Limb (tissue), 2 donors: ENCODE data around the gene ISG15.
A peak's percentile ranks its signal among the peaks of the same experiment; 100 is the strongest.
"Not testable (repeated sequence)": the region's sequence is repeated elsewhere in the genome, so short reads cannot be mapped to it uniquely, and the experiment has no call there.

ENCODE experiments used
- DNase-seq, 2 donors: peaks; one replicate each; pipeline ENCODE4 v3.0.0-alpha.2; 2016; ENCODE audit errors: extremely low spot score in 2 of 2

ISG15 gene

DNA sequence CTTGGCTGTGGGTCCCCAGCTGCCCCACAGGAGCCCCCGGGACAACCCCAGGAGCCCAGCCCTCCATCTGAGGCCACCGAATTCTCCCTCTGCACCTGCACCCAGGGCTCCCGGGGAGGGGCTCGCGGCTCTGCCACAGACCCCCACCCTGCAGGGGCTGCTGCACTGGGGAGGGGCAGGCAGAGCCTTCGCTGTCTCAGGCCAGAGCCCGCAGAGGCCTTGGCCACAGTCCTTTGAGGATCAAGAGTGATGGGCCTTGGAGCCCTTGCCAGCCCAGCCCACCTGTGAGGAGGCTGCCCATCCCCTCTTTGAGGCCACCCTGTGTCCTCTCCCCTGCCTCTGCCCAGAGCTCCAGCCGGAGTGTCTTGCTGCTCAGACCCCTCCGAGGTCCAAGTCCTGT is 37.9 kb upstream of the ISG15 start:
- DNase-seq, result peak in 1 of 2 donors; percentile 29

DNA sequence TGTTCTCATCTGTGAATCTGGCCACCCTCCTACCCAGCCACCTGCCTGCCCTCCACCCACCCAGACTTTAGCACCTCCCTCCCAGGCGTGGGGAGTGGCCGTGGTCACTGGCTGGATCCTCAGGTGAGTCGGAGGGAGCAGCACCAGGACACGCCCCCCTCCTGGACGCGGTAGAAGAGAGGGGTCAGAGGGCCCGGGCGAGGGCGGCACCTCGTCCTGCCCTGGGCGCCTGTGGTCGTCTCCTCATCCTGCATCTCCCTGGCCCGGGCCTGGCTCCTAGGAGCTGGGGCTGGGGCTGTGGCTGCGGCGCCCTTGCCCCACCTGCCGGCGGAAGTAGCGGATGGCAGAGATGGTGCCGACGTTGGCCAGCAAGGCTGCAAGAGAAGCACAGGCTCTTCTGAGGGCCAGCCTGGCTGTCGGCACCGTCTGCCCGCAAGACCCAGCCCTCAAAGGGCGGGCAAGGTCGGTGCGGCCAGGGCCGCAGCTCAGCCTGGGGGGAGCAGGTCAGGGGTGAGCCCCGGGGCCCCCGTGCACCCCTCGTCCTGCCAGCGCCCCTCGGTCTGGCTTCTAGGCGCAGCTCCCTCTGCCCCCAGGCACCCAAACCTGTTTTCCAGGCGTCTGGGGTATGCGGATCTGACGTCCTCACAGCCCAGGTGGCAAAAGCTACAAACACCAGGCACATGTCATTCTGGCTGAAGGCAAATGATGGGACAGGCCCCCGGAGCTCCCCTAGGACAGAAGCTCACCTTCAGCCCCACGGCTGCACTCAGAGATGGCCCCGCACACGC is 37.2 kb upstream of the ISG15 start:
- DNase-seq, result peak; percentile 51 to 87

DNA sequence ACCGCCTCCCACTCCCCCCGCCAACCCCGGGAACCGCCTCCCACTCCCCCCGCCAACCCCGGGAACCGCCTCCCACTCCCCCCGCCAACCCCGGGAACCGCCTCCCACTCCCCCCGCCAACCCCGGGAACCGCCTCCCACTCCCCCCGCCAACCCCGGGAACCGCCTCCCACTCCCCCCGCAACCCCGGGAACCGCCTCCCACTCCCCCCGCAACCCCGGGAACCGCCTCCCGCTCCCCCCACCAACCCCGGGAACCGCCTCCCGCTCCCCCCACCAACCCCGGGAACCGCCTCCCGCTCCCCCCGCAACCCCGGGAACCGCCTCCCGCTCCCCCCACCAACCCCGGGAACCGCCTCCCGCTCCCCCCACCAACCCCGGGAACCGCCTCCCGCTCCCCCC is 36.5 kb upstream of the ISG15 start:
- not testable (repeated sequence) for DNase-seq

DNA sequence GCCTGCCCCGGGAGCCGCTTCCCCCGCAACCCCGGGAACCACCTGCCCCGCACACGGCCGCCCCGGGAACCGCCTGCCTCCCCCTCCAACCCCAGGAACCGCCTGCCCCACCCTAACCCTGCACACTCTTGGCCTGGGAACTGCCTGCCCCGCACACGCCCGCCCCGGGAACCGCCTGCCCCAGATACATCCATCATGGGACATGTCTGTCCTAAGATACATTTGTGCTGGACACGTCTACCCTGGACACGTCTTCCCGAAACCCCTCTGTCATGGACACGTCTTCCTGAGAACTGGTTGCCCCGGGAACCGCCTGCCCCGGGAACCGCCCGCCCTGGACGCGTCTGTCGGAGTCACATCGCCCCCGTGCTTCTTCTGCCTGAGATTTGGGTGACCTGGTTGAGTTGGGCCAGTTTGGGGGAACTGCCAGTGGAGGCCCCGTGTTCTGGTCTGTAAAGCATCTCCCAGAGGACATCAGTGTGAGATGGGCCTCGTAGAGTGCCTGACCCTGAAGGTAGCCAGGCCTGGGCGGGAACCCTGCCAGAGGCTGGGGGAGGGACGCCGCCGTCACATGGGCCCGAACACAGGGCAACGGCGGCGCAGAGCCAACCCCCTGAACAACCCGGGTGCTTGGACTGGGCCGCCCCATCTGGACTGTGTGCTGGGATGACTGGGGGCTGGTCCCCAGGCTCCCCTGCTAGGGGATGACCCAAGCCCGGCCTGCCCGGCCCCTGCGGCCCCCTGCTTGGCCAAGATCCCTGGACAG is 35.0 kb upstream of the ISG15 start:
- peak in 1 of 2 donors; percentile 28 for DNase-seq

DNA sequence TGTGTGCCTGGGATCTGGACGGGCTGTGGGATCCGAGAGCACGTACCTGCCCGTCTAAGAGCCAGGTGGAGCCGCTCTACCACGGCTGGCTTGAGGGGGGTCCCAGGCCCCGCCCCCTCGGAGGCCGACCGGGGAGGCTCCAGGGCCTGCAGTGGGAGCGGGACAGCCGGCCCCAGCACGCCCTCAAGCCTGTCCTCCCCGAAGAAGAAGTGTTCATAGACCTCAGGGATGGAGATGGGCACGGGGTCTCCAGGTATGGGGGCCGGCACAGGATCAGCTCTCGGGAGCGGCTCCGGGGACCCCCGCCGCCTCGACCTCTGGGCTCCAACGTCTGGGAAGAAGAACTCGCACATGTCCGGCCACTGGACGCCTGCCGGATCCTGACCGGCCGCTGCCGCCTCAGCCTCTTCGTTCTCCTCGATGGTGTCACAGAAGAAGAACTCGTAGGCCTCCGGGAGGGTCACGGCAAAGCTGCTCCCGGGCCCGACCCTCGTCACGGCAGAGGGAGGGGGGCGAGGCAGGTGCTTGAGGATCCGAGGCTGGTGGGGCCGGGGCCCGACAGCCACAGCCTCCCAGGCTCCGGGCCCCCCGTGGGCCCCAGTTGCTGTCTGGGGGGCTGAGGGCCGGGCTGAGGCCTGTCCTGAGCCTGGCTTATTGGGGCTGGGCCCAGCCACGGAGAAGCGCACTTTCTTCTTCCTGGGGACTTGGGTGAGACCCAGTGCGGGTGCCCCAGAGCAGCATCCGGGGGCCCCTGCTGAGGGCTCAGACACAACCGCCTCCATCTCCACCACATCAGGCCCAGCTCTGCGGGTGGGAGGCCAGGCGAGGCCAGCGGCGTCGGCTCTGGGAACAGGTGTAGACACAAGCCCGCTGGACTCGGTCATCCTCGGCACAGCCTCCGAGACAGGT is 34.2 kb upstream of the ISG15 start:
- peak in 1 of 2 donors; percentile 26 for DNase-seq

DNA sequence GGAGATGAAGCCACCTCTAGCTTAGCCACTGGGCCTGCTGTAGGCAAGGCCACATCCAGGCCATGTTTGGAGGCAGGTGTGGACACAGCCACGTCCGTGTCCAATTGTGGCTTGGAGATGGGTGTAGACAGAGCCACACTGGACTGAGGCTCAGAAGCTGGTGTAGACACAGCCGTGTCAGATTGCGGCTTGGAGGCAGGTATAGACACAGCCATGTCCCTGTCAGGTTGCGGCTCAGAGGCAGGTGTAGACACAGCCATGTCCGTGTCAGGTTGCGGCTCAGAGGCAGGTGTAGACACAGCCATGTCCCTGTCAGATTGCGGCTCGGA is 33.6 kb upstream of the ISG15 start:
- DNase-seq, result no peak

DNA sequence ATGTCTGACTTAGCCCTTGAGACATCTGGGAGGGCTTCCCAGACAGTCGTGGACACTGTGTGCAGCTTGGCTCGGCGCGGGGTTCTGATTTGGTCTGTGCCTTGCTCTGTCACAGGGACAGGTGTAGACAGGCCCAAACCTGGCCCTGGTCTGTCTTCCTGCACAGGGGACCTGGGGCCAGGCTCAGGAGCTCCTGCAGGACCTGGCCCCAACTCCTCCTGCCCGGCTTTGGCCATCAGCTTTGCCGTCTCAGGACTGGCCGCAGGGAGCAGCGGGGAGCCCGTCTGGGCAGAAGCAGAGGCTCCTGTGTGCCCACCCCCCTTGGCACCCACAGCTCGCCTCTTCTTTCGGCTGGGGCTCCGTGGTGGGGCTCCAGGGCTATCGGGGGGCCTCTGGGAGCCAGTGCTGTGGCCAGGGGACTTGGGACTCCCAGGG is 33.1 kb upstream of the ISG15 start:
- peak in 1 of 2 donors; percentile 32 for DNase-seq

DNA sequence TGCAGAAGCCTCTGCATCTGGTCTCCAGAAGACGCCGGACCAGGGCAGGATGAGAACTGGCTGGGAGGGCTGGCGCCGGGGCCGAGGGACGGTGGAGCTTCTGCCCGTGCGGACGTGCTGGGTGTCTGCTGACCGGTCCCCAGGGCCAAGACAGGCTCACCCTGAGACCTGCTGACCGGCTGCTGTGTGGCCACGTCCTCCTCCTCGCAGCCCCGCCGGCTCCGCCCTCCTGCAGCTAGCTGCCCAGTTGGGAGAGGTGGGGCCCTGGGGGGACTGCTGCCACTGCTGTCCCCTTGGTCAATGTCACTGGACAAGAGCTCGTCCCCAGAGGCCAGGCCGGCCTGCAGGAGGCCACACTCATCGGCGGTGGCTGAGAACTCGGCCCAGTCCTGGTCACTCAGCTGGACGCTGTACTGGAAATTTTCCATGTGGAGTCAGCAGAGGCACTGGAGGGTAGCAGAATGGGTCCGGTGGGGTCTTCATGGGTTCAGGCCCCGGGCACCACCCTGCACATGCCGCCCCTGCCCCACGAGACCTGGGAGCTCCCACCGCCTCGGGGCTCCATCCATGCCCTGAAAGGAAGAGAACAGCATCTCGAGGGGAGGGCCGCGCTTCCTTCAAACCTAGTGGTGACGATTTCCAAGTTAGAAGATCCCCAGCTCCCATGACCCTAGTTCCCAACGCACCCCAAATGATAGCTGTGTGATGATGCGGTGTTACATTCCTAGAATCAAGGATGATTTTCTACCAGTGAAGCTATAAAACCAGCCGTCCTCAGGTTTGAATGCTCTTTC is 32.5 kb upstream of the ISG15 start:
- DNase-seq, result no peak

DNA sequence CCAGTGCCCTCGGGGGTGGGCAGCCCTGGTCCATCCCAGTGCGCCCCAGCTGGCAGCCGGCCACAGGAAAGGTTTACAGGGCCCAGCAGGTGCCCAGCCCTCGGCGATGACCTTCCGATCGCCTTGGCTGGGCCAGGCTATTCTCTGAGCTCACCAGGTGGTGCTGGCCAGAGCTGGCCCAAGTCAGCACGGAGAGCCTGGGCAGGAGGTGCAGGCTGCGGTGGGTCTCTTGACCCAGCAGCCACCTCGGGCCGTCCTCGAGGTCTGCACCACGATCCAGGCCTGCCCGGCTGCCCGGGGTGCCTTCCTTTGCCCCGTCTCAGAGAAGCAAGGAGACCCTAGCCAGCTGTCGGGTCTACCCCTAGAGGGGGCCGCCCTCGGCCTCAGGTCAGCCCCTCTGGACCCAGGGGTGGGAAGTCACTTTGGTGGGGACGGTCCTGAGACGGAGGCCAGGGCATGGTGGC is 31.8 kb upstream of the ISG15 start:
- no peak for DNase-seq

DNA sequence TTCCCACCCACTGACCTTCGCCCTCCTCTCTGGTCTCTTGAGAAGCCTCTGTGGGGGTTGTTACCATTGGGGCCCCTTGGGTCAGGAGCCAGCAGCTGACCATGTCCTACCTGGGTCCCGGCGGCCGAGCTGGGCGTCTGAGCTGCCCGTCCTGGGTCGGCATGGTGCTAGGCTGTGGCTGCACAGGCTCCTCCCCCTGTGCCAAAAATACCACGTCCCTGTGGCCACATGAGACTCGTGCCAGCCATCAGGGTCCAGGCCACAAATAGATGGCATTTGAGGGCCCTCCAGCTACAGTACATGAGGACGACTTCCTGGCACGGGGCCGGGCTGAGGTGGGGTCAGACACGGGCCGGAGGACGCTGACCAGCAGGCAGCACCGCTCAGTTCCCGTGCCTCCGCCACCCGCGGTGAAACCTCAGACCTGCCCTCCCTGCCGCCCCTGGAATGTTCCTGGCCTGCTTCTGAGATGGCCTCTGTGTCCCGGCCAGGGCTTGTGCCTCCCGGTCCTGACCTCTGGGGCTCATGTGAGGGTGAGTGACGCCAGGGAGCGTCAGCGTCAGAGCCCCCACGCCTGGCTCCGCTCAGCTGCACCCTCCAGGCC is 31.2 kb upstream of the ISG15 start, which contains the start of gene PERM1:
TSS of gene PERM1 (minus strand) at position 139 of the 604 bp plus-strand sequence. CDS start 1,064 bp downstream, outside the sequence.
- peak in 1 of 2 donors; percentile 29 for DNase-seq

DNA sequence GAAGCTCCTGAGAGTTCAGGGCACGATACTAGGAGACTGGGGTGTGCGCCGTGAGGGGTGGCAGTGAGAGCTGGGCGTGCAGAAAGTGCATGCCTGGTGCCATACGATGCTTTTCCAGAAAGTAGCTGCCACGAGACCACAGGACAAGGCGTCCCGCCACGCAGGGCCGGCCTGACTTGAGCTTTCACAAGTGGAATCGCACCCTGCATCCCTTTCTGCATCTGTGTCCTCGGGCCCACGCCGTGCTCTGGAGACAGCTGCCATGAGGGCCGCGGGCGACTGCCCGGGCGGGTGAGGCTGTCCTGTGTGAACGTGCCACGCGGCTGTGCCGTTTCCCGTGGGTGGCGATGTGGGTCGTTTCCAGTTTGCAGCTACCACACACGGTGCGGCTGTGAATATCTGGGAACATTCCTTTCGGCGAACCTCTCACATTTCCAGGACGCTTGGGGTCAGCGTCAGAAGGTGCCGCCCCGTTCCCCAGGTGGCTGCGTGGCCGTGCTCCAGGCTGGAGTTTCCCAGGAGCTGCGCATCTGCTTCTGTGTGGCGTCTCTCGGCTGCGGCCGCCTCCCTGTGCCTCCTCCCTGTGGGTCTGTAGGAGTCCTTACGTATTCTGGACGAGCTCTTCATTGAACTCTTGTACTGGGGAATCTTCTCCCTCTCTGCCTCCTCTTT is 30.4 kb upstream of the ISG15 start:
- no peak for DNase-seq

DNA sequence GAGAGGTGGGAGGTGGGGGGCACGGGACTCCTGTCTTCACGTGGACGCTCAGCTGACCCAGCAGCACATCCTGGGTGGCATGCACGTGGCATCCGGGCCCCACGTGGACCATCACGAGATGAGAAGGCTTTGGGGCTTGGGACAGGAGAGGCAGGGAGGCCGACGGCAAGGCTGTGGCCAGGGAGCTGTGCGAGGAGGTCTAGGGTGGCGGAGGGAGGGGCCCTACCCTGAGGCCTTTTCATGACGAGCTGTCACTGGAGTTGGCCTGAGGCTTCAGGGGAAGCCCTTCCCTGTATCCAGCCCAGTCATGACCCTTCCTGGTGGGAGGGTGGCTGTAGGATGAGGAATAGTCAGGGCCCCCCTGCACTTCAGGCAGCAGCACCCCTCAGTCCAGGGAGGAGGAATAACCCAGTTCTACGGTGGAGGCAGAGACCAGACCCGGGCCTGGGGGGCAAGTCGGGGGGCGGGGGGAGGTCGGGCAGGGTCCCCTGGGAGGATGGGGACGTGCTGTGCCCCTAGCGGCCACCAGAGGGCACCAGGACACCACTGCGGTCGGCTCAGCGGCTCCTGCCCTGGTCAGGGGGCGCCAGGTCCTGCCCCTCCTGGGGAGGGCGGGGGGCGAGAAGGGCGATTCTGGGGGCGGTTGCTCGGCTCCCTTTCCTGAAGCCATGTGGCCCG is 29.4 kb upstream of the ISG15 start:
- DNase-seq, result peak; percentile 32 to 83

DNA sequence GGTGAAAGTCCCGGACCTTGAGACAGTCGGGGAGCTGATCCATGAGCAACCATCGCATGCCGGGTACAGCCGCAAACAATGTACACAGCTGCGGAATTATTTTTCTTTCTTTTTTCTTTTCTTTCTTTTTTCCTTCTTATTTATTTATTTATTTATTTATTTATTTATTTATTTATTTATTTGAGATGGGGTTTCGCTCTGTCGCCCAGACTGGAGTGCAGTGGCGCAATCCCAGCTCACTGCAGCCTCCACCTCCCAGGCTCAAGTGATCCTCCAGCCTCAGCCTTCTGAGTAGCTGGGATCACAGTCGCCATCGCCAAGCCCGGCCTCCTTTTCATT is 28.9 kb upstream of the ISG15 start:
- DNase-seq, result no peak

DNA sequence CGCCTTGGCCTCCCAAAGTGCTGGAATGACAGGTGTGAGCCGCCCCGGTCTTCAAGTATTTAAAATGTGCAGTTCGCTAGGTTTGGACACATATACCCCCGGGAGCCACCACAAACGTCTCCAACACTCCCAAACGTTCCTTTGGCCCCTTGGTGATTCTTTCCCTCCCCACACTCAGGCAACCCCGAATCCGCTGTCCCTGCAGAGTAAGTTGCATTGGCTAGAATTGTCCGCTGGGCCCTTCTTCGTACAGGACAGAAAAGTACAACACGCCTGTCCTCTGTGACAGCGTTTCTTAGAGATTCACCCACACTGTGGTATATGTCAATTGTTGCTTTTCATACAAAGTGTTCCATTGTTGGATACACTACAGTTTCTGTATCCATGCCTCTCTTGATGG is 28.2 kb upstream of the ISG15 start:
- DNase-seq, result no peak

DNA sequence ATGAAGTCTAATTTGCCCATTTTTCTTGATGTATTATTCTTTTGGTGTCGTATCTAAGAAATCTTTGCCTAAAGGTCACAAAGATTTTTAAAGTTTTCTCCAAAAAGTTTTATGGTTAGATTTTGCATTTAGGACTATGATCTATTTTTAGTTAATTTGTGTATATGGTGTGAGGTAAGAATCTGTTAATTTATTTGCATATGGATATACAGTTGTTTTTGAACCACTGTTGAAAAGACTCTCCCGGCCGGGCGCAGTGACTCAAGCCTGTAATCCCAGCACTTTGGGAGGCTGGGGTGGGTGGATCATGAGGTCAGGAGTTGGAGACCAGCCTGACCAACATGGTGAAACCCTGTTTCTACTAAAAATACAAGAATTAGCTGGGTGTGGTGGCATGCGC is 25.2 kb upstream of the ISG15 start:
- DNase-seq, result not testable (repeated sequence)

DNA sequence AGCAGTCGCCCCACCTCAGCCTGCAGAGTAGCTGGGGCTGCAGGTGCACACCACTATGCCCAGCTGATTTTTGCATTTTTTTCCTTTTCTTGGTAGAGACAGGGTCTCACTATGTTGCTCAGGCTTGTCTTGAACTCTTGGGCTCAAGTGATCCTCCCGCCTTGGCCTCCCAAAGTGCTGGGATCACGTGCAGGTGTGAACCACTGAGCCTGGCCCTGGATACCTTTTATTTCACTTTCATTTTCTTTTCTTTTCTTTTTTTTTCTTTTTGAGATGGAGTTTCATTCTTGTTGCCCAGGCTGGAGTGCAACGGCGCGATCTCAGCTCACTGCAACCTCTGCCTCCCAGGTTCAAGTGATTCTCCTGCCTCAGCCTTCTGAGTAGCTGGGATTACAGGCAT is 22.0 kb upstream of the ISG15 start:
- not testable (repeated sequence) for DNase-seq

DNA sequence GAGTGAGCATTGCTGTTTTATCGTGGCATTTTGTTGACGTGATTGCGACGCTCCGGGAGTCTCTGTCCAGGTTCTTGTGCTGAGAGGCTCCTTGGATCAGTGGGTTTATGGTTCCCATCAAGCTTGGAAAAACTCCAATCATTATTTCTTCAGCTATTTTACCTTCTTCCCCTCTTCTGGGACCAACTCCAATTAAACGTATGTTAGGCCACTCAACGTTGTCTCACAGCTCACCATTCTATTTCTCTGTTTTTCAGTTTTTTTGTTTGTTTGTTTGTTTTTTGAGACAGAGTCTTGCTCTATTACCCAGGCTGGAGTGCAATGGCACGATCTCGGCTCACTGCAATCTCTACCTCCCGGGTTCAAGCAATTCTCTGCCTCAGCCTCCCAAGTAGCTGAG is 21.4 kb upstream of the ISG15 start:
- no peak for DNase-seq

DNA sequence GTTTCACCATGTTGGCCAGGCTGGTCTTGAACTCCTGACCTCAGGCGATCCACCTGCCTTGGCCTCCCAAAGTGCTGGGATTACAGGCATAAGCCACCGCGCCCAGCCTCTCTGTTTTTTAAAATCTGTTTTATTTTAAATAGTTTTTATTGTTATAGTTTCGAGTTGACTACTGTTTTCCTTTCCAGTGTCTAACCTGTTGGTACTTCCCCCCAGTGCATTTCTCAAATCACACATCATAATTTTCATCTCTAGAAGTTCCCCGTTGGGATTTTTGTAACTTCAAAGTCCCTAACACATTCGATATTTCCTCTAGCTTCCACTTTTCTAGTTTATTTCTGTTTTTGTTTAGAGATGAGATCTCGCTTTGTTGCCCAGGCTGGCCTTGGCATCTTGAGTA is 20.9 kb upstream of the ISG15 start:
- DNase-seq, result no peak

DNA sequence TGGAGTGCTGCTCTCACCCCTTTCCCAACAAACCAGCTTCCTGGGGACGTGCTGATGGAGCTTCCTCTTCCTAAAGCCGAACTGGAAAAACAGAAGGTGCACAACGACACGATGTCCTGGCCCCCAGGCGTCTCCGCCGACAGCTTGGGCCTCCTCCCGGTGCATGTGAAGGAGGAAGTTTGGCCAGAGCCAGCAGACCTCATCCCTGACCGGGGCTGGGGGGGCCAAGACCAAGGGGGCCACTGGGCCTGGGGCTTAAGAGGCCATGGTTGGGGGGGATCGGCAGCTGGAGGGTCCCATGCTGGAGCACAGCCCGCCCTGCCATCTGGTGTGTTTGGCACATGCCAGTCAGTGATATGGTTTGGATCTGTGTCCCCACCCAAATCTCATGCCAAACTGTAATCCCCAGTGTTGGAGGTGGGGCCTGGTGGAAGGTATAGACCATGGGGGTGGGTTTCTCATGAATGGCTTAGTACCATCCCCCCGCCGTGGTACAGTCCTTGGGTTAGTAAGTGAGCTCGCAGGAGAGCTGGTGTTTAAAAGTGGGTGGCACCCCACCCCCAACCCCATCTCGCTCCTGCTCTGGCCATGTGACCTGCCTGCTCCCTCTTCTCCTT is 19.8 kb upstream of the ISG15 start:
- no peak for DNase-seq
